H1 (cell line): ENCODE measurements around the gene CDH18. TPM values are rescaled to one million over a fixed set of nuclear protein-coding genes. Genes with fewer than 3 reads are reported as not detected.

Experiments
- BRCA1 ChIP-seq: IDR thresholded peaks from 2 replicates; pipeline ENCODE4 v1.6.1; 2012; ENCODE audit warnings: low read depth, low read length, improper control_type of control experiment
- CBX5 ChIP-seq: fragments of 300-800, 300-1000 bp; sonication (generic); IDR thresholded peaks from 2 replicates; pipeline ENCODE4 v1.7.1; 2016; ENCODE audit warnings: antibody characterized with exemption, low read length, low read depth
- EZH2 ChIP-seq: fragments of 200-600 bp; sonication (generic); IDR thresholded peaks from 2 replicates; pipeline ENCODE4 v1.7.1; 2012; ENCODE audit warnings: low read depth, mild to moderate bottlenecking, moderate library complexity, low read length, inconsistent platforms; ENCODE audit not compliant: severe bottlenecking
- NRF1 ChIP-seq: IDR thresholded peaks from 2 replicates; pipeline ENCODE4 v1.6.1; 2011; ENCODE audit warnings: mild to moderate bottlenecking, low read depth, low read length, improper control_type of control experiment
- POU5F1 ChIP-seq: IDR thresholded peaks from 2 replicates; pipeline ENCODE4 v1.6.1; 2011; ENCODE audit warnings: low read depth, mild to moderate bottlenecking, low read length, moderate library complexity
- SP1 ChIP-seq: IDR thresholded peaks from 2 replicates; pipeline ENCODE4 v1.6.1; 2011; ENCODE audit warnings: low read depth, low read length
- TCF12 ChIP-seq: IDR thresholded peaks from 2 replicates; pipeline ENCODE4 v1.6.1; 2011; ENCODE audit warnings: low read depth, mild to moderate bottlenecking, low read length
- polyA plus RNA-seq, 7 experiments: library from polyadenylated mRNA; depleted of rRNA in 3 of 7; stranded (reverse) in 5 of 7; unstranded in 2 of 7; fragments of >200 nt in 5 of 7; fragments of 200-250 nt in 2 of 7; gene quantifications; 1 replicate in 5 of 7; 2 replicates in 1 of 7; 4 replicates in 1 of 7; pipeline versions ENCODE4 v1.2.1 to v1.2.3, GENCODE V29; 2011 to 2013; ENCODE audit warnings: missing spikeins in 2 of 7, mixed read lengths in 2 of 7
- total RNA-seq: library from RNA; stranded (reverse); fragmentation: NEBNext Ultra II Directional; extraction: Animal tissue kit (Norgen Biotek cat#: 25700); gene quantifications from 2 replicates; pipeline ENCODE4 v1.2.1, GENCODE V29; 2021

CDH18 gene
- total and polyA plus RNA-seq, 2 of the 8 experiments (the other 6 are each of a cell fraction or from before 2014, with no cell fraction given), result 0.30 to 0.32 TPM

DNA sequence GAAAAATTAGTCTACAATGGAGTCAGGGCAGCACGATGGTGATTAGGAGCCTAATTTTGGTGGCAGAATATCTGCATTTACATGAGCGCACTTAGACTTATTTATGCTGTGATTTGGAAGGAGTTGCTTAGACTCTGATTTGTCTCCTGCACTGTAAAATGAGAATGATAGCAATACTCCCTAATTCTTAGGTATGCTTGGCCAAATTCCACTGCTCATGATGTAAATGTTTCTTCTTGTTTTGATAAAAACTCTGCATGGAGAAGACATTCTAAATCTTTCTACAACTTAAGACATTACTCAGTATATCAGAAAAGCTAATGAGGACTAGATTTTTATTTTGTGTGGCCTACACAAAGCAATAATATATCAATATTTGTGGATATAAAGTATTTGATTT lies 205.4 kb downstream of the CDH18 start (continued):
- TF ChIP-seq NRF1 (no peak), EZH2 (no peak), SP1 (no peak), POU5F1 (no peak), CBX5 (no peak), TCF12 (no peak), BRCA1 (no peak)
- TF ChIP-seq, all 59 proteins: peak for 0
